Measurements from ENCODE around the gene TDRD1.
"Not testable (repeated sequence)": the region's sequence is repeated elsewhere in the genome, so short reads cannot be mapped to it uniquely, and the experiment has no call there.

TDRD1 gene, protein sequence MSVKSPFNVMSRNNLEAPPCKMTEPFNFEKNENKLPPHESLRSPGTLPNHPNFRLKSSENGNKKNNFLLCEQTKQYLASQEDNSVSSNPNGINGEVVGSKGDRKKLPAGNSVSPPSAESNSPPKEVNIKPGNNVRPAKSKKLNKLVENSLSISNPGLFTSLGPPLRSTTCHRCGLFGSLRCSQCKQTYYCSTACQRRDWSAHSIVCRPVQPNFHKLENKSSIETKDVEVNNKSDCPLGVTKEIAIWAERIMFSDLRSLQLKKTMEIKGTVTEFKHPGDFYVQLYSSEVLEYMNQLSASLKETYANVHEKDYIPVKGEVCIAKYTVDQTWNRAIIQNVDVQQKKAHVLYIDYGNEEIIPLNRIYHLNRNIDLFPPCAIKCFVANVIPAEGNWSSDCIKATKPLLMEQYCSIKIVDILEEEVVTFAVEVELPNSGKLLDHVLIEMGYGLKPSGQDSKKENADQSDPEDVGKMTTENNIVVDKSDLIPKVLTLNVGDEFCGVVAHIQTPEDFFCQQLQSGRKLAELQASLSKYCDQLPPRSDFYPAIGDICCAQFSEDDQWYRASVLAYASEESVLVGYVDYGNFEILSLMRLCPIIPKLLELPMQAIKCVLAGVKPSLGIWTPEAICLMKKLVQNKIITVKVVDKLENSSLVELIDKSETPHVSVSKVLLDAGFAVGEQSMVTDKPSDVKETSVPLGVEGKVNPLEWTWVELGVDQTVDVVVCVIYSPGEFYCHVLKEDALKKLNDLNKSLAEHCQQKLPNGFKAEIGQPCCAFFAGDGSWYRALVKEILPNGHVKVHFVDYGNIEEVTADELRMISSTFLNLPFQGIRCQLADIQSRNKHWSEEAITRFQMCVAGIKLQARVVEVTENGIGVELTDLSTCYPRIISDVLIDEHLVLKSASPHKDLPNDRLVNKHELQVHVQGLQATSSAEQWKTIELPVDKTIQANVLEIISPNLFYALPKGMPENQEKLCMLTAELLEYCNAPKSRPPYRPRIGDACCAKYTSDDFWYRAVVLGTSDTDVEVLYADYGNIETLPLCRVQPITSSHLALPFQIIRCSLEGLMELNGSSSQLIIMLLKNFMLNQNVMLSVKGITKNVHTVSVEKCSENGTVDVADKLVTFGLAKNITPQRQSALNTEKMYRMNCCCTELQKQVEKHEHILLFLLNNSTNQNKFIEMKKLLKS

DNA sequence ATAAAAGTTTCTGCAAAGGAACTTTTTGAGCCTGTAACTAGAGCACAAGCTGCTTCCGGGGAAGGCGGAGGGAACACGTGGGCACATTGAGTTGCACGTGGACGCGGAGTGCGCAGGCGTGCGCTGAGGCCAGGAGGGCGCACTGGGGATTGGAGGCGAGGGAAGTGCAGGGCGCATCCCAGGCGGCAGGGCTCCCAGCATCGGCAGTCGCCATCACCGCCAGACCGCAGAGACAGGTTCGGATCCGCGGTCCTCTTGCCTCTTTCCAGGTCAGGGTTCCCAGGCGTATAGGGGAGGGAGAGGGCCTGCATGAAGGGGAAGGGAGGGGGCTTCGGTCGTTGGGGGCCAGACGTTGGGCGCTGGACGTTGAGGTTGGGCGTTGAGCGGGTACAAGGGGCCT, at the start of gene TDRD1:
TSS of gene TDRD1 (plus strand) at position 206 of the 400 bp plus-strand sequence. CDS start 8,479 bp downstream, outside the sequence.
- no peak for DNase-seq (ENCODE audit: low spot score)

DNA sequence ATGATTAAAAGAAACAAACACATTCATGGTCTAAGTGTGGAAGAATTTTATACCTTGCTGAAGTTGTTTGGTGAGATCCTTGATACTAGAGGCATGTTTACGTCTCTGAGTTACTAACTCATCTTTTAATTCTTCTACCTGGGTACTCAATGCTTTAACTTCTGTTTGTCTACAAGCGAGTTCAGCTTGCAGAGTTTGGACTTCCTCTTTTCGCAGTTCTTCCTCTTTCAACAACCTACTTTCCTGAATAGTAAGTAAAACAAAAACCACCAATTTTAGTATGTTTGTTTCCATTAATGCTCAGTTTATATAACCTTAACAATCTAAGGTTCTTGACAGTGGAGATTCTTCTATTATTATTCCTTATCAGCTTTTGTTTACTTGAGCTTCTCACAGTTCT, 48.1 kb upstream of the TDRD1 start:
- DNase-seq (ENCODE audit: low spot score): no peak

DNA sequence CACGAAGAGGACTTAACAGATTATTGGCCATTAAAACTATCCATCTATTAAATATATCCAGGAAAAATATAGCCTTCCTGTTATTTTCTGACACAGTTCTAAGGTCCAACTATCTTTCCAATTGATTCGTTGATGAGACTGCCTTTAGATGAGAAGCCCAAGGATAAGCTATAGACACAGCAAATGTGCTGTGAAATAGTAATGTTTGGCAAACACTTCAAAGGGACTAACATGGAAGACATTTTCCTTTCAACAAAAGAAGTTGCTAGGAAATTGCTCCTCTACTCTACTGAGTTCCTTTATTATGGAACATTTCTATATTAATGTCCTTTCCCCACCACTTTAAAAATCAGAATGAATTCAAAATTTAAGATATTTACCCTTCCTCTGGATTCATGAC, 43.7 kb upstream of the TDRD1 start:
- DNase-seq (ENCODE audit: low spot score): no peak

DNA sequence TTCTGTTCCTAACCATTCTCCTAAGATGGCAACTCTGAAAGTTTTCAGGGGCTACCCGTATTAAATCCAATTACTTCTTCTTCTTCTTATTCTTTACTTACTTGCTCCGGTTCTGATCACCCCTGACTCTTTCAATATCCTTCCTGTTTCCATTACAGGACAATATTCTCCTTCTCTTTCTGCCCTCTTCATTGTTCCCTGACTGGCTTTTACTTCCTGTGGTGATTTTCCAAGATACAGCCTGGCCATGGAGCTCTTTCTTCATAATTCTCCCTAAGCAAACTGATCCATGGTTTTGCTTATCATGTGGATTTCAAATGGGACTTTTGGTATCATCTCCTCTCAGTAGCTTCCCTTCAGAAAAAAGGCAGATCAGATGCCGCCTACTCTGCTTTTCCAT, 40.6 kb upstream of the TDRD1 start:
- DNase-seq (ENCODE audit: low spot score): no peak

DNA sequence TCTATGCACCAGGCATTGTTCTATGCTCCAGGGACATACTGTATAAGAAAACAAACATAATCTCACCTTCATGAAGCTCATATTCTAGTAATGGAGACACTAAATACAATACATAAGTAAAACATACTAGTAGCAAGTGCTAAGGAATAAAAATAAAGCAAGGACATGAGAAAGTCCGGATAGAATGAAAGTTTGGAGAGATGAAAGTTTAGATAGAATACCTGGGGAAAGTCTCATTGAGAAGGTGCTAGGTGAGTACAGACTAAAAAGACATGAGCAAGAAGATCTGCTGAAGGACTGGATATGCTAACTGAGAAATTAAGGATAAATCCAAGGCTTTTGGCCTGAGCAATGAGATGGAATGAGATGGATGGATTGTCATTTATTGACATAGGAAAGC, 39.1 kb upstream of the TDRD1 start:
- DNase-seq (ENCODE audit: low spot score): no peak

DNA sequence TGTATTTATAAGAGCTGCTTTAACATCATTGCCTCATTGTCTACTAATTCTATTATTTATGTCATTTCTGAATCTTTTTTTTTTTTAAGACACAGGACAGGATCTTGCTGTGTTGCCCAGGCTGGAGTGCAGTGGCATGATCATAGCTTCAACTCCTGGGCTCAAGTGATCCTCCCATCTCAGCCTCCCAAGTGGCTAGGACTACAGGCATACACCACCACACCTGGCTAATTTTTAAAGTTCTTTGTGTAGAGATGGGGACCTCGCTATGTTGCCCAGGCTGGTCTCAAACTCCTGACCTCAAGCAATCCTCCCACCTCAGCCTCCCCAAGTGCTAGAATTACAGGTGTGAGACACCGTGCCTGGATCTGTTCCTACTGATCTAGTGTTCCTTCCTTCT, 38.3 kb upstream of the TDRD1 start:
- not testable (repeated sequence) for DNase-seq (ENCODE audit: low spot score)

DNA sequence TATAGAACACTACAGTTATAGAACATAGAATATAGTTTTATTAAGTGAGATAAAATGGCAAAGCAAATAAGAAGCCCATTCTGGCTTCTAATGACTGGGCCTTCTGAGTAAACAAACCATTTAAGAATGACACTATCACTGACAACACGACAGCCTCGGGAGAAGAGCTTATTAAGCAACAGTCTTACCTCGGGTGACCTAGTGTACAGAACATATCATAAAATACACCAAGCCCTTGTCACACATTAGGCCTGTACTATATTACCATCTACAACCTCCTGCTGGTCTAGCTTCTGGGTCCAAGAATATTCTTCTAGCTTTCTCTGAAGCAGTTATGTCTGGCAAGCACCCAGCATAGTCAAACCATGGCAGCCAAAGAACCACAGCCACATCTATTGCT, 37.1 kb upstream of the TDRD1 start:
- DNase-seq (ENCODE audit: low spot score): no peak

DNA sequence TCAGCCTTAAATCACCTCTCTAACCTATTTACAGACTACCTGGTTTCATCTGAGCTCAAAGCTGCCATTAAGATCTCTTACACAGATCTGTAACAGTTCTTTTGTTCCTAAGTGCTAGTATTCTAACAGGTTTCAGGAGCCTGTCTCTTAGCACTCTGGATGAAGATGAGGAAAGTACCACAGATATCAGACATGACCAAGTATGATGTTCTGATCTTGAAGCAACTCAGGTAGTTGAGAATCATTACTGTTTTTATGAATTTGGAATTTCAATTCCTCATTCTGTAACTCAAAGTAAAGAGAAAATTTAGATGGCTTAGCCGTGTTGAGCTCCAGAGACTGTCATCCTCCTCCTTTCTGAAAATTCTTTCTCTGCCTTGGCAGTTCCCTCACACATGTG, 36.0 kb upstream of the TDRD1 start:
- DNase-seq (ENCODE audit: low spot score): no peak

DNA sequence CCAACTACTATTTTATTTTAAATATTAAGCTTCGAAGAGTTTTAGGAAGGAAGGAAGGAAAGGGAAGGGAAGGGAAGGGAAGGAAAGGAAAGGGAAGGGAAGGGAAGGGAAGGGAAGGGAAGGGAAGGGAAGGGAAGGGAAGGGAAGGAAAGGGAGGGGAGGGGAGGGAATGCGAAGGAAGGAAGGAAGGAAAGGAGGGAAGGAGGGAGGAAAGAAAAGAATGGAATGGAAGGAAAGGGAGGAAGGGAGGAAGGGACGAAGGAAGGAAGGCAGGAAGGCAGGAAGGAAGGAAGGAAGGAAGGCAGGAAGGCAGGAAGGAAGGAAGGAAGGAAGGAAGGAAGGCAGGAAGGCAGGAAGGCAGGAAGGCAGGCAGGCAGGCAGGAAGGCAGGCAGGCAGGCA, 29.7 kb upstream of the TDRD1 start:
- not testable (repeated sequence) for DNase-seq (ENCODE audit: low spot score)

DNA sequence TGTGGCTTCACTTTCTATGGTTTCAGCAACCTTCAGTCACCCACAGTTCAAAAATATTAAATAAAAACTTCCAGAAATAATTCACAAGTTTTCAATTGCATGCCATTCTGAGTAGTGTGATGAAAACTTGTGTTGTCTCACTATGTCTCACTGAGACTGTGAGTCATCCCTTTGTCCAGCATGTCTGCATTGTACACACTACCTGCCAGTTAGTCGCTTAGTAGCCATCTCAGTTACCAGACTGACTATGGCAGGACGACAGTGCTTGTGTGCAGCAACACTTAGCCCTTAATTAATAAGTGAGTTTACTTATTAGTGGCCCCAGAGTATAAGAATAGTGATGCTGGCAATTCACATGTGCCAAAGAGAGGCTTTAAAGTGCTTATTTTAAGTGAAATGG, 27.7 kb upstream of the TDRD1 start:
- no peak for DNase-seq (ENCODE audit: low spot score)

DNA sequence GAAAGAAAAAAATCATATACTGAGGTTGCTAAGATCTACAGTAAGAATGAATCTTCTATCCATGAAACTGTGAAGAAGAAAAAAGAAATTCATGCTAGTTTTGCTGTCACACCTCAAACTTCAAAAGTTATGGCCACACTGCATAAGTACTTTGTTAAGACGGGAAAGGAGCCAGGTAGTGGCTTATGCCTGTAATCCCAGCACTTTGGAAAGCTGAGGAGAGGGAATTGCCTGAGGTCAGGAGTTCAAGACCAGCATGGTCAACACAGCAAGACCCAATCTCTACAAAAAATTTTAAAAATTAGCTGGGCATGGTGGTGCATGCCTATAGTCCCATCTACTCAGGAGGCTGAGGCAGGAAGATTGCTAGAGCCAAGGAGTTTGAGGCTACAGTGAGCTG, 27.3 kb upstream of the TDRD1 start:
- DNase-seq (ENCODE audit: low spot score): no peak

DNA sequence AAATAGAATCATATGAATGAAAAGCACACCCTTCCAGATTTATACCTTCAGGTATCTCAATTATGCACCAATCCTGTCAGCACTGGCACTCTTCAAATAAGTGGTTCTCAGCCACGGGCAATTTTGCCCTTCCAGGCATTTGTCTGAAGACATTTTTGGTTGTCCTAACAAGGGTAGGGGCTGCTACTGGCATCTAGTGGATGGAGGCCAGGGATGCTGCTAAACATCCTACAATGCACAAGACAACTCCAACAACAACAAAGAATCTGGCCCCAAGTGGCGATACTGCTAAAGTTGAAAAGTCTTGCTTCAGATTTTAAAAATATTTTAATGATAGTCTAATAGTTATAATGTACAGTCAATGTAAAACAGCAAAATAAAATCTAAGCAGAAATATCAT, 21.2 kb upstream of the TDRD1 start:
- DNase-seq (ENCODE audit: low spot score): no peak

DNA sequence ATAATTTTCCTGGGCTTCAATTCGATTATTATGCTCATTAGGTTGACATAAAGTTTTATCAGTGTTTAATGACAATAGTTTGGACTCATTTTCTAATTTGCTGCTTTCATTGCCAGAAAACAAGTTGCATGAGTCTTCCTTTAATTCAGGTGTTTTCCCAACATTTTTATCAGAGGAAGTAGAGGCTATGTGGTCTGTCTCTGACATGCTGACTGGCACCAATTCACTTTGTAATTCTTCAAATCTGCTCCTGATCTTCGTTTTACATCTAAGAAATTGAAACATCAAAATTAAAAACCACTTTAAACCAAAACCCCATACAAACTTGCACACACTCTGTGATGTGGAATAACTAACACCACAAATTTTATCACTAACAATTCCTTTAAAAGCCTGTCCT, 16.1 kb upstream of the TDRD1 start:
- DNase-seq (ENCODE audit: low spot score): no peak

DNA sequence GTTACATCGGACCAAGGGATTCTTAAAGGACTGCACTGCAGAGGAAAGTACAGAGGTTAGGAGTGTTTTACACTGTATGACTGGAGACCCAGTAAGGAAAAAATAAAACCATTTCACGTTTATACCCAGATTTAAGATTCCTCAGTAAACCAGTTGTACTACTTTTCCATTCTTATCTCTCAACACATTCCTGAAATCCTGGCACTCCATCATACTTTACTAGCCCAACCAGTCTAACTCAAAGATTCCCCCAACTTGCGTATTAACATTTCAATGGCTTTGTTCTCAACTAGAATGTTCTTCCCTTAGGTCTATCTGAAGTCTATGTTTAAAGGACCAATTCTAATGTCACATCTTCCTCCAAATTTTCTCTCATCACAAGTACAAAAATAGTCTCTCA, 13.1 kb upstream of the TDRD1 start:
- no peak for DNase-seq (ENCODE audit: low spot score)

DNA sequence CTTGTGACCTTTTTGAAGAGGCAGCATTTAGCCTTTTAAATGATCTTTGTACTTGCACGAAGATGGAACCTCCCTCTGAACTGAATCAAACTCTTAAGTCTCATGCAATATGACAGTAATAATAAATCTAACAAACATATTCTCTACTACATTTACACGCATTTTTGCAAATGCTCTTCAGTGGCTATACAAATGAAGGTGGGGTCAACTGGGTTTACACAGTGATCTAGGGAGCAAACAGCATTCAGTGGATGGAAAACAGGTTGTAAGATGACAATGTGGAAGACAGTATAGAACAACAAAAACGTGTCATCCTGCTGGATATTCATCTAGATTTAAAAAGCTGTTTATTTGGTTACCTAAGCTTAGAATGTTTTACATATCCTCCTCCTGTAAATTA, 12.7 kb upstream of the TDRD1 start:
- no peak for DNase-seq (ENCODE audit: low spot score)

DNA sequence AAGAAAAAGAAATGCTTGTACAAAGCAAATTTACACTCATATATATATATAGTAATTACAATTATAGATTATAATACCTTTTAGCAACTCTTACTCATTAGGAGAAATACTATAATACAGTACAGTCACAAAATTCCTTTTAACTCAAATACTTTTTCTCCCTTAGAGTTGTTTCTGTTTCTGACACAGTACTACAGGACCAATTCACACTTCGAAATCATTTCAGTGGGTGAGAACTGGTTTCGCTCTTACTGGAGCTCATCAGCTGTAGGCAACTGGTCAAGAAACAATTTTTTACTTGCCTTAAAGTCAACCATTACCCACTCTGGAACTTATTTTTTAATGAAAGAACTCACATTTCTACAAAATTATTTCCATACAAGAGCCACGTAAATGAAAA, 11.2 kb upstream of the TDRD1 start:
- DNase-seq (ENCODE audit: low spot score): no peak

DNA sequence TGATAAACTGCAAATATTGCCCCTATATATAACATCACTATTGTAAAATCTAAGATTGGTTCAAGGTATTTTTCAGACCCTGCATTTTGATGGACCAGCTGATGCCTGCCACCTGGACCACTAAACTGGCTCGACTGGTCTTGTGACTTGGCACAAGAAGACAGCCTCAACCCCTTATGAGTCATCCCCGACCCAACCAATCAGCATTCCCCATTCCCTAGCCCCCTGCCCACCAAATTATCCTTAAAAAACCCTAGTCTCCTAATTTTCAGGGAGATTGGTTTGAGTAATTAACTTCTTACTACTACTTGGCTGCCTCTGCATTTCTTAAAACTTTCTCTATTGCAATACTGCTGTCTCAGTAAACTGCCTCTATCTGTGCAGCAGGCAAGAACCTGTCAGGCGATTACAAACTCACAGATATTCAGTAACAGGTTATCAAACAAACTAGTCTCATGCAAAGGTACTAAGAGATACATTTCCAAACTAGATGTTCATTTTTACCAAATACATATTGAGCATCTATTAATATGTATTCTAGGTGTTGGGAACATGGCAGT, 10.6 kb upstream of the TDRD1 start:
- no peak for DNase-seq (ENCODE audit: low spot score)

DNA sequence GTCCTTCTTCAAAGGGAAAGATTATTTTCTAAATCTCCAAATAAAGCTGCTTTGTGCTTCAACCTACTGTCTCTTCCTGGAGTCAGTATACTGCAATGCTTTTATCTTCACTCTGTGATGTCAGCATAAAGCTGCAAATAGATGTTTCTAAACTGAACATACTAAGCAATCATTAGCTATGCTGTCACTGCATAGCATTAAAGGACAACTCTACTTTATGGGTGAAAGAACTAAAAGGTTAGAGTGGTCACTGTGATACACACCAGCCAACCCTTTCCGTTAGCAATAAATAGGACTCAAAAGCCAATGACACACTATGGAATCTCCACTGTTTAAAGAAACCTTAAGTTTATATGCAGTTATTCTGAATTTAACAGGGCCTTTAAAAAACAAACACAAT, 6.9 kb upstream of the TDRD1 start:
- DNase-seq (ENCODE audit: low spot score): no peak

DNA sequence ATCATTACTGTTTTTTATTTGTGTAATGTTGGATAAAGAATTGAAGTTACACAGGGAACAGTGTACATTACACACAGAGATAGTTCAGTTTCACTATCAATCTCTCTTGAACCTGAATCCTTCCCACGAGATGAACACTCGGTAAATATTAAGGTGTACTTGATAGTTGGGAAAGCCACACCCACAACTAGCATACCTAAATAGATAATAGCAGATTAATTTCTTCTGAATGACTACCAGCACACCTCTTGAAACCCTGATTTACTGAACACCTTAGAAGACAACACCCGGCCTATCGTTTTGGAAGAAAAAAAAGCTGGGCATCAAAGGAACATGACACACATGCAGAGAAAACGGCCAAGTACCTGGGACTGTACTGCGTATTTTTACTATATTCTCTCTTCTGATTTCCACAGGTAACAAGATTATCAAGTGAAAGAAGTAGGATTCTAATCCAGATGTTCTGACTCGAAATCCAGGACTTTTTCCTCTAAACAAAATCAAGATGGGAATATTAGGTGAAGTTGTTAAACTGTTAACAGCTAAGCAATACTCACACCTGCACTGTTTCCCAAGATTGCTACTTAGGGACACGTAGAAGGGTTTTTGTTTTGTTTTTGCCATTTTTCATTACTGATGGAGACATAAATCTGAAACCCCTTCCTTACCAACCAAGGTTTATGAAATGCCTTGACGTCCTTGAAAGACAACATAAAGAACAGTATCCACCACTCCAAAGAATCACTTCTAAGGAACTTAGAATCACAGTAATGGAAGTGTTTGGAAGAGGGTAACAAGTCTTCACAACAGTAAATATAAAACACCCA, 6.2 kb upstream of the TDRD1 start:
- no peak for DNase-seq (ENCODE audit: low spot score)

DNA sequence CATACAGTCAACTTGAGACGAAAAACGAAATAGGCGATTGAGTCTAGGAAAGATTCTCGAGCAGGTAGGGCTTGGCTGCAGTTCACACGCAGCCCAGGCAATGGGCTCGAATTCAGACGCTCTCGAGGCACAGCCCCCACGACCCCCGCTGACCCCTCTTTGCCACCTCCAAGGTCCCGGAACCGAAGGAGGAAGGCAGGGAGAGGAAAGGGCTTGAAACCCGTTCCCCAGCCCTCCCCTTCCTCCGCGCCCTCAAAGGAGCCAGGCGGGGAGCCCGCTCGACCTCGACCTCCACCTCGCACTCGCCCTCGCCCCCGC, 5.6 kb upstream of the TDRD1 start:
- DNase-seq (ENCODE audit: low spot score): no peak

DNA sequence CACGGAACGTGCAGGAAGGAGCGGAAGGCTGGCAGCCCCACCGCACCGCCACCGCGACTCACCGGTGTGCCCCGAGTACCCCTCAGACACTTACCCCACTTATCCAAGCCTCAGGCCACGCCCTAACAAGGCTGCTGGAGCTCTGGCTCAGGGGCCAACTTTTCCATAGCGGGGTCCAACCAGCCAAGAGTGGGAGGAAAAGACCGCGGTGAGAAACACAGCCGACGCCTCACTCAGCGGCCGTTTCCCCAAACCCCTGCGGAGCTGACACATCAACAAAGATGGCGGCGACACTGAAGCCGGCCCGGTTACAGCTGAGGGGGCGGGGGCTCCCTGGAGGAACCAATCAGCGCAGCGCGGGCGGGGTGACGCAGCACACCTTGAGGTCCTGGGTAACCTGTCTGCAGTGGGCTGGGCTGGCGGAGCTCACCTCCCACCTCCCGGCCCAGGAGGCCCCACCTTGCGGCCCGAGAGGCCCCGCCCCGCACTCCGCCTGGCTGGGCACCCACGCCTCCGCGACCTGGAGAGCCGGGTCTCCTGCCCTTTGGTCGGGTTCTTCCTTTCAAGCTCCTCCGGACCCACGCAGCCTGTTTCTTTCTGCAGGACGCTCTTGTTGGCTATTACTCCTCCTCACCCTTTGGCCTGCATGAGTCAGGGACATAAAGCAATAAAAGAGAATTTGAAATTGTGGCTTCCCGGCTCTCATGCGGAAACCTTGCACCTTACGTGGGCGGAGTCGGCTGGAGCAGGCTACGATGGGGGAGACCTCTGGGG, 5.0 kb upstream of the TDRD1 start, which contains the start of gene CCDC186:
TSS of gene CCDC186 (minus strand) at position 283 of the 774 bp plus-strand sequence. CDS start 10,935 bp downstream, outside the sequence.
- peak; percentile 93 for DNase-seq (ENCODE audit: low spot score)

All from left forelimb (tissue), 1 donor.